ENCODE data around the gene ELOVL6.

Gene ELOVL6

GRCh38 chr4:110071466-110071865 is 126.9 kb downstream of the ELOVL6 start:
- no peak for DNase-seq (ENCODE audit: low spot score)
- no peak overlapping the region for H3K27ac ChIP-seq
- ChIA-PET POLR2A (ENCODE audit: low non-redundant PET) (no interaction called here), CTCF (no interaction called here)
- TF ChIP-seq CTCF (conservative IDR thresholded peaks at IDR 0.05; ENCODE audit: low read depth) = no peak

- POLR2A ChIA-PET (ENCODE audit: low non-redundant PET) = no interaction called here
- no peak overlapping the region for H3K27ac ChIP-seq
- TF ChIP-seq CTCF (conservative IDR thresholded peaks at IDR 0.05; ENCODE audit: low read depth) = no peak
- DNase-seq (ENCODE audit: low spot score) = no peak
- CTCF ChIA-PET = interaction anchor here (0.6 to 0.7 kb wide), 2 partner anchors 10 to 1640 kb away, joined by 3 to 4 read pairs; no protein-coding TSS in a partner anchor
Observed at GRCh38 chr4:110068248-110068647, 130.2 kb downstream of the ELOVL6 start.

GRCh38 chr4:110064934-110065333 is 133.5 kb downstream of the ELOVL6 start:
- CTCF ChIA-PET = no interaction called here

GRCh38 chr4:110064295-110064694 is 134.1 kb downstream of the ELOVL6 start:
- TF ChIP-seq CTCF (conservative IDR thresholded peaks at IDR 0.05; ENCODE audit: low read depth) = no peak
- CTCF ChIA-PET = no interaction called here
- no peak overlapping the region for H3K27ac ChIP-seq
- DNase-seq (ENCODE audit: low spot score) = no peak
- POLR2A ChIA-PET (ENCODE audit: low non-redundant PET) = no interaction called here

More at GRCh38 chr4:110064934-110065333, 133.5 kb downstream of the ELOVL6 start:
- no peak for DNase-seq (ENCODE audit: low spot score)
- POLR2A ChIA-PET (ENCODE audit: low non-redundant PET) = no interaction called here
- no peak for TF ChIP-seq CTCF (conservative IDR thresholded peaks at IDR 0.05; ENCODE audit: low read depth)
- no peak overlapping the region for H3K27ac ChIP-seq

- POLR2A ChIA-PET (ENCODE audit: low non-redundant PET) = no interaction called here
- no peak overlapping the region for H3K27ac ChIP-seq
- CTCF ChIA-PET = no interaction called here
- TF ChIP-seq CTCF (conservative IDR thresholded peaks at IDR 0.05; ENCODE audit: low read depth) = no peak
- no peak for DNase-seq (ENCODE audit: low spot score)
Observed at GRCh38 chr4:110062166-110062565, 136.2 kb downstream of the ELOVL6 start.

GRCh38 chr4:110061076-110061475 is 137.3 kb downstream of the ELOVL6 start:
- no peak for TF ChIP-seq CTCF (conservative IDR thresholded peaks at IDR 0.05; ENCODE audit: low read depth)
- no peak for DNase-seq (ENCODE audit: low spot score)
- ChIA-PET CTCF (no interaction called here), POLR2A (ENCODE audit: low non-redundant PET) (no interaction called here)
- H3K27ac ChIP-seq = no peak overlapping the region

Measured in RWPE1 (cell line).